B cell (primary cell): ENCODE results near the gene LSM4.

Experiments
- EZH2 ChIP-seq: IDR thresholded peaks from 2 replicates; pipeline ENCODE4 v1.6.1; 2012; ENCODE audit warnings: borderline replicate concordance, low read depth, mild to moderate bottlenecking, moderate library complexity, low read length; ENCODE audit not compliant: insufficient read depth, poor library complexity, severe bottlenecking
- TF ChIP-seq, protein P1 (sequence below): fragments of 200-600 bp; IDR thresholded peaks from one replicate; pipeline ENCODE4 v1.8.0; 2022; ENCODE audit warnings: antibody characterized with exemption, mild to moderate bottlenecking

DNA sequence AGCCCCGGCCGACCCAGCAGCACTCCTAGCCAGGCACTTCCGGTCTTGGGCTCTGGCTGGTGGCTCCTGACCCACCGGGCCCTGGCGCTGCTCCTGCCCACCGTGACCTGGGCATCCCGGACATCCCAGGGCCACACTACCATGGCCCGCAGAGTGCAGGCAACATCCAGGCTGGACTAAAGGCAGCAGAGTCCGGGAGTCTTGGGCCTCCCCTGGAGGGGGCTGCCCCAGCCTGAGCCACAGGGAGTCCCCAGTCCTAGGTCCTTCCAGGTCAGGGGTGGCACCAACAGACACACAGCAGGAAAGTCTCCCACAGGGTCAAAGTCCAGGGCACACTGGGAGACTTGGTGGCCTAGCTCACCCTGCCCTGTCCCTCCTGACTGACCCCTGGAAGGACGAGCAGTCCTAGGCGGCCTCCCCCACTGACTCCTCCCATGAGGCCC lies 10.8 kb downstream of the LSM4 start:
- TF ChIP-seq, protein P1, sequence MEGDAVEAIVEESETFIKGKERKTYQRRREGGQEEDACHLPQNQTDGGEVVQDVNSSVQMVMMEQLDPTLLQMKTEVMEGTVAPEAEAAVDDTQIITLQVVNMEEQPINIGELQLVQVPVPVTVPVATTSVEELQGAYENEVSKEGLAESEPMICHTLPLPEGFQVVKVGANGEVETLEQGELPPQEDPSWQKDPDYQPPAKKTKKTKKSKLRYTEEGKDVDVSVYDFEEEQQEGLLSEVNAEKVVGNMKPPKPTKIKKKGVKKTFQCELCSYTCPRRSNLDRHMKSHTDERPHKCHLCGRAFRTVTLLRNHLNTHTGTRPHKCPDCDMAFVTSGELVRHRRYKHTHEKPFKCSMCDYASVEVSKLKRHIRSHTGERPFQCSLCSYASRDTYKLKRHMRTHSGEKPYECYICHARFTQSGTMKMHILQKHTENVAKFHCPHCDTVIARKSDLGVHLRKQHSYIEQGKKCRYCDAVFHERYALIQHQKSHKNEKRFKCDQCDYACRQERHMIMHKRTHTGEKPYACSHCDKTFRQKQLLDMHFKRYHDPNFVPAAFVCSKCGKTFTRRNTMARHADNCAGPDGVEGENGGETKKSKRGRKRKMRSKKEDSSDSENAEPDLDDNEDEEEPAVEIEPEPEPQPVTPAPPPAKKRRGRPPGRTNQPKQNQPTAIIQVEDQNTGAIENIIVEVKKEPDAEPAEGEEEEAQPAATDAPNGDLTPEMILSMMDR: no peak
- no peak for TF ChIP-seq EZH2
